NB4 (cell line): Measurements from ENCODE around the gene TBC1D4.

ENCODE experiments used
- MYC ChIP-seq: IDR thresholded peaks from 2 replicates; pipeline ENCODE4 v1.6.1; 2011; ENCODE audit warnings: low read depth, low read length
- POLR2A ChIP-seq: IDR thresholded peaks from 2 replicates; pipeline ENCODE4 v1.6.1; 2011; ENCODE audit warnings: mild to moderate bottlenecking; ENCODE audit not compliant: insufficient read length; ENCODE audit errors: extremely low read depth
- TF ChIP-seq, protein P1 (sequence below): IDR thresholded peaks from one replicate; pipeline ENCODE4 v1.5.1; 2012; ENCODE audit warnings: low read depth, low read length
- TF ChIP-seq, protein P2 (sequence below): IDR thresholded peaks from 2 replicates; pipeline ENCODE4 v1.6.1; 2011; ENCODE audit warnings: low read depth, low read length

GRCh38 chr13:75407998-75408397, 74.0 kb downstream of the TBC1D4 start:
- TF ChIP-seq, protein P1, sequence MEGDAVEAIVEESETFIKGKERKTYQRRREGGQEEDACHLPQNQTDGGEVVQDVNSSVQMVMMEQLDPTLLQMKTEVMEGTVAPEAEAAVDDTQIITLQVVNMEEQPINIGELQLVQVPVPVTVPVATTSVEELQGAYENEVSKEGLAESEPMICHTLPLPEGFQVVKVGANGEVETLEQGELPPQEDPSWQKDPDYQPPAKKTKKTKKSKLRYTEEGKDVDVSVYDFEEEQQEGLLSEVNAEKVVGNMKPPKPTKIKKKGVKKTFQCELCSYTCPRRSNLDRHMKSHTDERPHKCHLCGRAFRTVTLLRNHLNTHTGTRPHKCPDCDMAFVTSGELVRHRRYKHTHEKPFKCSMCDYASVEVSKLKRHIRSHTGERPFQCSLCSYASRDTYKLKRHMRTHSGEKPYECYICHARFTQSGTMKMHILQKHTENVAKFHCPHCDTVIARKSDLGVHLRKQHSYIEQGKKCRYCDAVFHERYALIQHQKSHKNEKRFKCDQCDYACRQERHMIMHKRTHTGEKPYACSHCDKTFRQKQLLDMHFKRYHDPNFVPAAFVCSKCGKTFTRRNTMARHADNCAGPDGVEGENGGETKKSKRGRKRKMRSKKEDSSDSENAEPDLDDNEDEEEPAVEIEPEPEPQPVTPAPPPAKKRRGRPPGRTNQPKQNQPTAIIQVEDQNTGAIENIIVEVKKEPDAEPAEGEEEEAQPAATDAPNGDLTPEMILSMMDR: no peak
- TF ChIP-seq, protein P2, sequence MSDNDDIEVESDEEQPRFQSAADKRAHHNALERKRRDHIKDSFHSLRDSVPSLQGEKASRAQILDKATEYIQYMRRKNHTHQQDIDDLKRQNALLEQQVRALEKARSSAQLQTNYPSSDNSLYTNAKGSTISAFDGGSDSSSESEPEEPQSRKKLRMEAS: no peak
- no peak for TF ChIP-seq POLR2A
- no peak for TF ChIP-seq MYC
